HepG2 (cell line): ENCODE measurements around the gene MYBPC3. TPM values are rescaled to one million over a fixed set of nuclear protein-coding genes. Genes with fewer than 3 reads are reported as not detected.

Experiments
- BRD4 ChIP-seq: sonication (generic); formaldehyde crosslinking; IDR thresholded peaks from 2 replicates; pipeline ENCODE4 v1.4.0; 2020; ENCODE audit warnings: missing genetic modification reagents
- HMG20A ChIP-seq: IDR thresholded peaks from 2 replicates; pipeline ENCODE4 v1.6.1; 2016; ENCODE audit warnings: borderline replicate concordance
- IKZF4 ChIP-seq: sonication (generic); formaldehyde crosslinking; IDR thresholded peaks from 2 replicates; pipeline ENCODE4 v1.5.1; 2020; ENCODE audit warnings: borderline replicate concordance, mild to moderate bottlenecking, low read depth, missing genetic modification reagents; ENCODE audit errors: not compliant biosample characterization
- KDM5B ChIP-seq: sonication (generic); formaldehyde crosslinking; IDR thresholded peaks from 2 replicates; pipeline ENCODE4 v1.4.0; 2020; ENCODE audit warnings: missing genetic modification reagents, mild to moderate bottlenecking, borderline replicate concordance
- PHF8 ChIP-seq: sonication (generic); formaldehyde crosslinking; IDR thresholded peaks from 2 replicates; pipeline ENCODE4 v1.5.0; 2020; ENCODE audit warnings: missing genetic modification reagents
- RFXANK ChIP-seq: IDR thresholded peaks from 2 replicates; pipeline ENCODE4 v1.6.1; 2016
- SKI ChIP-seq: fragments of 450-650 bp; IDR thresholded peaks from one replicate; pipeline ENCODE4 v1.6.1; 2018; ENCODE audit warnings: mild to moderate bottlenecking; ENCODE audit not compliant: partially characterized antibody
- SMAD9 ChIP-seq: sonication (generic); formaldehyde crosslinking; IDR thresholded peaks from 2 replicates; pipeline ENCODE4 v1.5.1; 2020; ENCODE audit warnings: mild to moderate bottlenecking, missing genetic modification reagents
- SOX5 ChIP-seq: IDR thresholded peaks from 2 replicates; pipeline ENCODE4 v1.6.1; 2016; ENCODE audit warnings: borderline replicate concordance
- TCF7 ChIP-seq: sonication (generic); IDR thresholded peaks from 2 replicates; pipeline ENCODE4 v1.6.1; 2016; ENCODE audit warnings: antibody characterized with exemption, low read depth
- ZC3H13 ChIP-seq: sonication (generic); formaldehyde crosslinking; IDR thresholded peaks from 2 replicates; pipeline ENCODE4 v1.8.1; 2023; ENCODE audit warnings: mild to moderate bottlenecking, missing genetic modification reagents, moderate library complexity
- ZMYM3 ChIP-seq: sonication (generic); formaldehyde crosslinking; IDR thresholded peaks from 2 replicates; pipeline ENCODE4 v1.5.1; 2020; ENCODE audit warnings: mild to moderate bottlenecking, missing genetic modification reagents
- ZNF720 ChIP-seq: sonication (generic); formaldehyde crosslinking; IDR thresholded peaks from 2 replicates; pipeline ENCODE4 v1.4.0; 2020; ENCODE audit warnings: missing genetic modification reagents
- ZNF749 ChIP-seq: sonication (generic); formaldehyde crosslinking; IDR thresholded peaks from 2 replicates; pipeline ENCODE4 v1.8.0; 2022; ENCODE audit warnings: mild to moderate bottlenecking, missing genetic modification reagents, moderate library complexity, borderline replicate concordance
- ZNF782 ChIP-seq: sonication (generic); formaldehyde crosslinking; IDR thresholded peaks from 2 replicates; pipeline ENCODE4 v1.4.0; 2020; ENCODE audit warnings: missing genetic modification reagents, mild to moderate bottlenecking, borderline replicate concordance
- polyA plus RNA-seq, 8 experiments: library from polyadenylated mRNA; depleted of rRNA in 3 of 8; stranded (reverse) in 7 of 8; unstranded in 1 of 8; fragments of >200 nt; fragmentation: Illumina TruSeq in 4 of 8; extraction: Trizol in 4 of 8; gene quantifications; 2 replicates each; pipeline versions ENCODE4 v1.2.1 to v1.2.3, GENCODE V29; 2011 to 2016; ENCODE audit warnings: low read depth in 4 of 8, missing spikeins in 1 of 8, mixed read lengths in 1 of 8; ENCODE audit not compliant: insufficient read depth in 1 of 8
- total RNA-seq, 5 experiments: library from RNA; depleted of rRNA; stranded (reverse); fragments of >200 nt; fragmentation: Illumina TruSeq; extraction: Trizol; gene quantifications; 2 replicates each; pipeline ENCODE4 v1.2.3, GENCODE V29; 2016; ENCODE audit warnings: low read depth in 1 of 5
- TF ChIP-seq, protein P1 (sequence below): sonication (generic); formaldehyde crosslinking; IDR thresholded peaks from 2 replicates; pipeline ENCODE4 v1.4.0; 2020; ENCODE audit warnings: missing genetic modification reagents
- TF ChIP-seq, protein P2 (sequence below): sonication (generic); formaldehyde crosslinking; IDR thresholded peaks from 2 replicates; pipeline ENCODE4 v1.4.0; 2020; ENCODE audit warnings: mild to moderate bottlenecking, missing genetic modification reagents
- TF ChIP-seq, protein P3 (sequence below): sonication (generic); formaldehyde crosslinking; IDR thresholded peaks from 2 replicates; pipeline ENCODE4 v1.8.0; 2022; ENCODE audit warnings: low read depth, missing genetic modification reagents
- TF ChIP-seq, protein P4 (sequence below): sonication (generic); formaldehyde crosslinking; conservative IDR thresholded peaks from 2 replicates; pipeline ENCODE4 v1.4.0; 2020; ENCODE audit warnings: missing genetic modification reagents
- TF ChIP-seq, protein P5 (sequence below): sonication (generic); formaldehyde crosslinking; IDR thresholded peaks from 2 replicates; pipeline ENCODE4 v1.5.0; 2020; ENCODE audit warnings: missing genetic modification reagents
- TF ChIP-seq, protein P6 (sequence below): sonication (generic); formaldehyde crosslinking; IDR thresholded peaks from 2 replicates; pipeline ENCODE4 v1.5.0; 2020; ENCODE audit warnings: missing genetic modification reagents

MYBPC3 gene
- total and polyA plus RNA-seq, 2 of the 13 experiments (the other 11 are each of a cell fraction or from before 2014, with no cell fraction given) = not detected

DNA sequence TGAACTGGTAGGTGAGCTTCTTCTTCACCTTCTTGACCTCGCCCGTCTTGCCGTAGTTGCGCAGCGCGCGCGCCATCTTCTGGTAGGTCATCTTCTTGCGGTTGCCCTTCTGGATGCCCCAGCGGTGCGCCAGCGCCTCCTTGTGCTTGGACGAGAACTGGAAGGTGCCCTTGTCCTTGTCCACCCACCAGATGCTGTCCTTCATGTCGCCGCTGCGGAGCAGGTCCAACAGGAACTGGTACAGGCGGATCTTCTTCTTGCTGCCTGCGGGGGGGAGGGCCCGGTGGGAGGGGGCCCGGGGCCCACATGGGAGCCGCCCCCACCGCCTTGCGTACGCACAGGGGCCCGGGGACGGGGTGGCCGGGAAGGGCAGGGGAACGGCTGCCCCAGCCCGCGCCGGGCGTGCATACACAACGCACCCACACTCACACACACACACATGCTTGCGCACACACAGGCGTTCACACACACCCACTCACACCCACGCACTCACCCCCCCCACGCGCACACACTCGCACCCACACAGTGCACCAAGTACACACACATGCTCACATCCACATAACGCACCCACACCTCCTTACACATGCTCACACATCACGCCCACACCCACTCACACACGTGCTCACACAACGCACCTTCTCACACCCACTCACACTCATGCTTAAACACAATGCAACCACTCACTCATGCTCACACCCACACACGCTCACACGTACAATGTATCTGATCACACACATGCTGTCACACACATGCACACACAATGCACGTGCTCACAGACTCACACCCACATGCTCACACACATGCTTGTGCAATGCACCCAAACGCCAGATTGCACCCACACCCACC, 3.0 kb upstream of the MYBPC3 start (continued):
- TF ChIP-seq, protein P1, sequence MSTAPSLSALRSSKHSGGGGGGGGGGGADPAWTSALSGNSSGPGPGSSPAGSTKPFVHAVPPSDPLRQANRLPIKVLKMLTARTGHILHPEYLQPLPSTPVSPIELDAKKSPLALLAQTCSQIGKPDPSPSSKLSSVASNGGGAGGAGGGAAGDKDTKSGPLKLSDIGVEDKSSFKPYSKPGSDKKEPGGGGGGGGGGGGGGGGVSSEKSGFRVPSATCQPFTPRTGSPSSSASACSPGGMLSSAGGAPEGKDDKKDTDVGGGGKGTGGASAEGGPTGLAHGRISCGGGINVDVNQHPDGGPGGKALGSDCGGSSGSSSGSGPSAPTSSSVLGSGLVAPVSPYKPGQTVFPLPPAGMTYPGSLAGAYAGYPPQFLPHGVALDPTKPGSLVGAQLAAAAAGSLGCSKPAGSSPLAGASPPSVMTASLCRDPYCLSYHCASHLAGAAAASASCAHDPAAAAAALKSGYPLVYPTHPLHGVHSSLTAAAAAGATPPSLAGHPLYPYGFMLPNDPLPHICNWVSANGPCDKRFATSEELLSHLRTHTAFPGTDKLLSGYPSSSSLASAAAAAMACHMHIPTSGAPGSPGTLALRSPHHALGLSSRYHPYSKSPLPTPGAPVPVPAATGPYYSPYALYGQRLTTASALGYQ (CRISPR knock-in tag) = no peak
- TF ChIP-seq SOX5 (CRISPR knock-in tag) (no peak), HMG20A (CRISPR knock-in tag) (no peak), ZNF720 (CRISPR knock-in tag) (no peak), IKZF4 (CRISPR knock-in tag) (no peak), RFXANK (CRISPR knock-in tag) (0 out of 2 replicates have a peak, but pooled peaks have one; percentile 41), ZC3H13 (CRISPR knock-in tag) (no peak), SMAD9 (no peak), ZMYM3 (CRISPR knock-in tag) (peak; percentile 23; the same call in 1 of the 2 replicates), ZNF782 (CRISPR knock-in tag) (peak; percentile 56; the same call in 1 of the 2 replicates), KDM5B (peak; percentile 74; the same call in 1 of the 2 replicates), TCF7 (peak; percentile 50; the same call in 1 of the 2 replicates), ZNF749 (0 out of 2 replicates have a peak, but pooled peaks have one; percentile 85), PHF8 (CRISPR knock-in tag) (peak; percentile 59), SKI (peak; percentile 69), BRD4 (CRISPR knock-in tag) (no peak)
- TF ChIP-seq, protein P2, sequence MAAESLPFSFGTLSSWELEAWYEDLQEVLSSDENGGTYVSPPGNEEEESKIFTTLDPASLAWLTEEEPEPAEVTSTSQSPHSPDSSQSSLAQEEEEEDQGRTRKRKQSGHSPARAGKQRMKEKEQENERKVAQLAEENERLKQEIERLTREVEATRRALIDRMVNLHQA (CRISPR knock-in tag) = no peak
- TF ChIP-seq, protein P3, sequence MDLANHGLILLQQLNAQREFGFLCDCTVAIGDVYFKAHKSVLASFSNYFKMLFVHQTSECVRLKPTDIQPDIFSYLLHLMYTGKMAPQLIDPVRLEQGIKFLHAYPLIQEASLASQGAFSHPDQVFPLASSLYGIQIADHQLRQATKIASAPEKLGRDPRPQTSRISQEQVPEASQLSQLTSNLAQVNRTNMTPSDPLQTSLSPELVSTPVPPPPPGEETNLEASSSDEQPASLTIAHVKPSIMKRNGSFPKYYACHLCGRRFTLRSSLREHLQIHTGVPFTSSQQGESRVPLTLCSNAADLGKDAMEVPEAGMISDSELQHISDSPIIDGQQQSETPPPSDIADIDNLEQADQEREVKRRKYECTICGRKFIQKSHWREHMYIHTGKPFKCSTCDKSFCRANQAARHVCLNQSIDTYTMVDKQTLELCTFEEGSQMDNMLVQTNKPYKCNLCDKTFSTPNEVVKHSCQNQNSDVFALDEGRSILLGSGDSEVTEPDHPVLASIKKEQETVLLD (CRISPR knock-in tag) = 0 out of 2 replicates have a peak, but pooled peaks have one; percentile 22
- TF ChIP-seq, protein P4, sequence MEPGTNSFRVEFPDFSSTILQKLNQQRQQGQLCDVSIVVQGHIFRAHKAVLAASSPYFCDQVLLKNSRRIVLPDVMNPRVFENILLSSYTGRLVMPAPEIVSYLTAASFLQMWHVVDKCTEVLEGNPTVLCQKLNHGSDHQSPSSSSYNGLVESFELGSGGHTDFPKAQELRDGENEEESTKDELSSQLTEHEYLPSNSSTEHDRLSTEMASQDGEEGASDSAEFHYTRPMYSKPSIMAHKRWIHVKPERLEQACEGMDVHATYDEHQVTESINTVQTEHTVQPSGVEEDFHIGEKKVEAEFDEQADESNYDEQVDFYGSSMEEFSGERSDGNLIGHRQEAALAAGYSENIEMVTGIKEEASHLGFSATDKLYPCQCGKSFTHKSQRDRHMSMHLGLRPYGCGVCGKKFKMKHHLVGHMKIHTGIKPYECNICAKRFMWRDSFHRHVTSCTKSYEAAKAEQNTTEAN (CRISPR knock-in tag) = peak; percentile 90
- TF ChIP-seq, protein P5, sequence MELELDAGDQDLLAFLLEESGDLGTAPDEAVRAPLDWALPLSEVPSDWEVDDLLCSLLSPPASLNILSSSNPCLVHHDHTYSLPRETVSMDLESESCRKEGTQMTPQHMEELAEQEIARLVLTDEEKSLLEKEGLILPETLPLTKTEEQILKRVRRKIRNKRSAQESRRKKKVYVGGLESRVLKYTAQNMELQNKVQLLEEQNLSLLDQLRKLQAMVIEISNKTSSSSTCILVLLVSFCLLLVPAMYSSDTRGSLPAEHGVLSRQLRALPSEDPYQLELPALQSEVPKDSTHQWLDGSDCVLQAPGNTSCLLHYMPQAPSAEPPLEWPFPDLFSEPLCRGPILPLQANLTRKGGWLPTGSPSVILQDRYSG = no peak
- TF ChIP-seq, protein P6, sequence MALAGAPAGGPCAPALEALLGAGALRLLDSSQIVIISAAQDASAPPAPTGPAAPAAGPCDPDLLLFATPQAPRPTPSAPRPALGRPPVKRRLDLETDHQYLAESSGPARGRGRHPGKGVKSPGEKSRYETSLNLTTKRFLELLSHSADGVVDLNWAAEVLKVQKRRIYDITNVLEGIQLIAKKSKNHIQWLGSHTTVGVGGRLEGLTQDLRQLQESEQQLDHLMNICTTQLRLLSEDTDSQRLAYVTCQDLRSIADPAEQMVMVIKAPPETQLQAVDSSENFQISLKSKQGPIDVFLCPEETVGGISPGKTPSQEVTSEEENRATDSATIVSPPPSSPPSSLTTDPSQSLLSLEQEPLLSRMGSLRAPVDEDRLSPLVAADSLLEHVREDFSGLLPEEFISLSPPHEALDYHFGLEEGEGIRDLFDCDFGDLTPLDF = no peak
